ENCODE data around the gene MAP2K2.

DNA sequence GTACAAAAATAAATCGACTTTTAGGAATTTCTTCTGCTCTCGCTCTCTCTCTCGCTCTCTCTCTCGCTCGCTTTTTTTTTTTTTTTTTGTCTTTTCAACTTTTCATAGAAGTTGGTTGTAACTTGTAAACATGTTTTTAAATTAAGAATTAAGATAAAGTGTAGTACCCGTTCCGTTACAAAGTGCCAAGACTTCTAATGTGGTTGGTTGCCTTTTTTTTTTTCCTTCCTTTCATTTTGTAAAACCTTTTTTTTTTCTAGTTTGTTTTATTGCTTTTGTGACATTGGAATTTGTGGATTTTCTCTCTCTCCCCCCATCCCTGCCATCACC lies 77.6 kb downstream of the MAP2K2 start:
- TF ChIP-seq, protein P1, sequence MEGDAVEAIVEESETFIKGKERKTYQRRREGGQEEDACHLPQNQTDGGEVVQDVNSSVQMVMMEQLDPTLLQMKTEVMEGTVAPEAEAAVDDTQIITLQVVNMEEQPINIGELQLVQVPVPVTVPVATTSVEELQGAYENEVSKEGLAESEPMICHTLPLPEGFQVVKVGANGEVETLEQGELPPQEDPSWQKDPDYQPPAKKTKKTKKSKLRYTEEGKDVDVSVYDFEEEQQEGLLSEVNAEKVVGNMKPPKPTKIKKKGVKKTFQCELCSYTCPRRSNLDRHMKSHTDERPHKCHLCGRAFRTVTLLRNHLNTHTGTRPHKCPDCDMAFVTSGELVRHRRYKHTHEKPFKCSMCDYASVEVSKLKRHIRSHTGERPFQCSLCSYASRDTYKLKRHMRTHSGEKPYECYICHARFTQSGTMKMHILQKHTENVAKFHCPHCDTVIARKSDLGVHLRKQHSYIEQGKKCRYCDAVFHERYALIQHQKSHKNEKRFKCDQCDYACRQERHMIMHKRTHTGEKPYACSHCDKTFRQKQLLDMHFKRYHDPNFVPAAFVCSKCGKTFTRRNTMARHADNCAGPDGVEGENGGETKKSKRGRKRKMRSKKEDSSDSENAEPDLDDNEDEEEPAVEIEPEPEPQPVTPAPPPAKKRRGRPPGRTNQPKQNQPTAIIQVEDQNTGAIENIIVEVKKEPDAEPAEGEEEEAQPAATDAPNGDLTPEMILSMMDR (IDR thresholded peaks at IDR 0.05) = no peak
- TF ChIP-seq POLR2A (IDR thresholded peaks at IDR 0.05) (no peak), POLR2AphosphoS5 (IDR thresholded peaks at IDR 0.05) (no peak)
